ENCODE measurements around the gene LYRM1.

Gene LYRM1

GRCh38 chr16:20952139-20952920 lies 51.8 kb downstream of the LYRM1 start:
- no peak for DNase-seq
- Histone ChIP-seq H3K9me2 (replicated peaks; ENCODE audit: insufficient read depth, low read length) (no peaks in the 10 kb centered on the region), H3K9me3 (replicated peaks; ENCODE audit: insufficient read depth, low read length) (no peaks in the 10 kb centered on the region), H3F3A (ENCODE audit: insufficient read depth, low read length) (no peaks in the 10 kb centered on the region), H2AFZ (ENCODE audit: low read length) (no peak overlapping the region), H3K4me3 (ENCODE audit: low read length) (no peak overlapping the region), H3K36me3 (replicated peaks; ENCODE audit: insufficient read depth, low read length) (no peaks in the 10 kb centered on the region), H3K79me2 (ENCODE audit: low read length) (no peaks in the 10 kb centered on the region), H4K20me1 (ENCODE audit: insufficient read depth, low read length) (no peaks in the 10 kb centered on the region), H3K9ac (ENCODE audit: low read length) (no peak overlapping the region), H3K27me3 (replicated peaks; ENCODE audit: insufficient read depth, low read length) (0 out of 2 replicates have a peak, but pooled peaks cover 4% of the 10 kb centered on the region), H3K4me2 (ENCODE audit: low read depth, low read length) (no peak overlapping the region), H3K27ac (ENCODE audit: low read length) (no peak overlapping the region), H3K4me1 (ENCODE audit: low read length) (no peaks in the 10 kb centered on the region)
- no peak for TF ChIP-seq EZH2phosphoT487 (IDR thresholded peaks at IDR 0.05; ENCODE audit: low read length)
- no peak for TF ChIP-seq EZH2 (optimal IDR thresholded peaks at IDR 0.05; ENCODE audit: low read depth, low read length)
- no peak for TF ChIP-seq CTCF (IDR thresholded peaks at IDR 0.05; ENCODE audit: low read length)

GRCh38 chr16:20954574-20954973 lies 54.0 kb downstream of the LYRM1 start:
- no peaks in the 10 kb centered on the region for H3K79me2 ChIP-seq (ENCODE audit: low read length)
- H4K20me1 ChIP-seq (ENCODE audit: insufficient read depth, low read length) = no peaks in the 10 kb centered on the region
- TF ChIP-seq CTCF (IDR thresholded peaks at IDR 0.05; ENCODE audit: low read length) (no peak), EZH2 (optimal IDR thresholded peaks at IDR 0.05; ENCODE audit: low read depth, low read length) (no peak), EZH2phosphoT487 (IDR thresholded peaks at IDR 0.05; ENCODE audit: low read length) (no peak)
- 0 out of 2 replicates have a peak, but pooled peaks cover 4% of the 10 kb centered on the region for H3K27me3 ChIP-seq (replicated peaks; ENCODE audit: insufficient read depth, low read length)
- H3K4me2 ChIP-seq (ENCODE audit: low read depth, low read length) = no peak overlapping the region
- no peak overlapping the region for H3K4me3 ChIP-seq (ENCODE audit: low read length)
- H3K9ac ChIP-seq (ENCODE audit: low read length) = no peak overlapping the region
- H3F3A ChIP-seq (ENCODE audit: insufficient read depth, low read length) = no peaks in the 10 kb centered on the region
- H3K9me2 ChIP-seq (replicated peaks; ENCODE audit: insufficient read depth, low read length) = no peaks in the 10 kb centered on the region
- H3K9me3 ChIP-seq (replicated peaks; ENCODE audit: insufficient read depth, low read length) = no peaks in the 10 kb centered on the region
- no peaks in the 10 kb centered on the region for H3K4me1 ChIP-seq (ENCODE audit: low read length)
- DNase-seq = no peak
- H2AFZ ChIP-seq (ENCODE audit: low read length) = no peak overlapping the region
- H3K27ac ChIP-seq (ENCODE audit: low read length) = no peak overlapping the region
- H3K36me3 ChIP-seq (replicated peaks; ENCODE audit: insufficient read depth, low read length) = no peaks in the 10 kb centered on the region

GRCh38 chr16:20956319-20956718 lies 55.7 kb downstream of the LYRM1 start:
- Histone ChIP-seq H3K4me1 (ENCODE audit: low read length) (no peaks in the 10 kb centered on the region), H3K27me3 (replicated peaks; ENCODE audit: insufficient read depth, low read length) (no peaks in the 10 kb centered on the region), H2AFZ (ENCODE audit: low read length) (no peak overlapping the region), H3K4me3 (ENCODE audit: low read length) (no peak overlapping the region), H3K4me2 (ENCODE audit: low read depth, low read length) (no peak overlapping the region), H3K9me3 (replicated peaks; ENCODE audit: insufficient read depth, low read length) (no peaks in the 10 kb centered on the region), H3K36me3 (replicated peaks; ENCODE audit: insufficient read depth, low read length) (no peaks in the 10 kb centered on the region), H4K20me1 (ENCODE audit: insufficient read depth, low read length) (no peaks in the 10 kb centered on the region), H3K27ac (ENCODE audit: low read length) (no peak overlapping the region), H3K9me2 (replicated peaks; ENCODE audit: insufficient read depth, low read length) (no peaks in the 10 kb centered on the region), H3F3A (ENCODE audit: insufficient read depth, low read length) (no peaks in the 10 kb centered on the region), H3K9ac (ENCODE audit: low read length) (no peak overlapping the region), H3K79me2 (ENCODE audit: low read length) (no peaks in the 10 kb centered on the region)
- DNase-seq = no peak
- TF ChIP-seq EZH2 (optimal IDR thresholded peaks at IDR 0.05; ENCODE audit: low read depth, low read length) (no peak), EZH2phosphoT487 (IDR thresholded peaks at IDR 0.05; ENCODE audit: low read length) (no peak), CTCF (IDR thresholded peaks at IDR 0.05; ENCODE audit: low read length) (no peak)

All from MM.1S (cell line).